G401 (cell line): ENCODE measurements around the gene BRD1. TPM values are rescaled to one million over a fixed set of nuclear protein-coding genes. Genes with fewer than 3 reads are reported as not detected.
A peak's percentile ranks its signal among the peaks of the same experiment; 100 is the strongest.
"Not testable (repeated sequence)": the region's sequence is repeated elsewhere in the genome, so short reads cannot be mapped to it uniquely, and the experiment has no call there.

Experiments
- DNase-seq: peaks from one replicate; pipeline ENCODE4 v3.0.0-alpha.2; 2015; ENCODE audit warnings: low spot score
- in situ Hi-C: cut with HindIII; loops from 2 replicates; pipeline ENCODE4 v1.10.0; 2016; ENCODE audit warnings: low sequenced_read_pairs, mixed read lengths
- total RNA-seq: library from RNA; depleted of rRNA; stranded (reverse); fragments of >200 nt; shearing (Covaris generic); gene quantifications from 2 replicates; pipeline ENCODE4 v1.2.3, GENCODE V29; 2014

Gene BRD1
- total RNA-seq, 1 experiment from 2014 or later = 27.5 TPM

DNA sequence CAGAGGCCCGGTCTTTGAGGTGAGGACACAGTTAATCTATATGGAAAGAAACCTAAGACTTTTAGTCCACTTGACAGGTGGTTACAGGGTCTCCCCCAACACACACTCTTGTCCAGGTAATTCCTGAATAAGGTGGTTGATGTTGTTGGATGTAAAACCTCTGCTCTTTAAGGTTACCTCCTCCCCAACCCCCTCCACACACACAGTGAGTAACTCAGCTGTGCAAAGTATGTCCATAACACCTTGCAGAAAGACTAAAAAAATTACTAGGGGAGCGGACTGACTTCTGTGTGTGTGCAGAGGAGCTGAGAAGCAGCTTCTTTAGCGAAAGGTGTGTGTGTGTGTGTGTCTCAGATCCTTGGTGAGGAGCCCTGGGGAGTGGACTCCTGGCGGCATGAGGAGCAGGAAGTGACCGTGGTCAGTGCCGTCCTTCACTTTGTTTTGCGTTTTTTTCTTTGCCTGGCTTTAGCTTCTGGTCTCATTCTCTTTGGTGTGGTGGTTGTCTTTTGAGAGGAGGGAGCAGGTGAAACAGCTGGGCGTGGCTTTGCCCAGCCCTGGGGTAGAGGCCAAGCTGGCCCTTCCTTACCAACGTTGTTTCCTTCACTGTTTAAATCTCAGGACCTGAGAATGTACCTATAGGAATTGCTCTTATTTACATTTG, 27.7 kb upstream of the BRD1 start:
- in situ Hi-C loops = no loop called here
- peak; percentile 22 for DNase-seq

- DNase-seq = peak; percentile 33
- in situ Hi-C loops = no loop called here
Observed at GRCh38 chr22:49853981-49854831, 26.5 kb upstream of the BRD1 start.

GRCh38 chr22:49852898-49853894, 25.5 kb upstream of the BRD1 start, which contains the start of gene ZBED4:
Gene ZBED4 (plus strand): TSS chr22:49853844. CDS start chr22:49883663, 29,819 bp downstream.
- in situ Hi-C loops = no loop called here
- DNase-seq = peak; percentile 95

DNA sequence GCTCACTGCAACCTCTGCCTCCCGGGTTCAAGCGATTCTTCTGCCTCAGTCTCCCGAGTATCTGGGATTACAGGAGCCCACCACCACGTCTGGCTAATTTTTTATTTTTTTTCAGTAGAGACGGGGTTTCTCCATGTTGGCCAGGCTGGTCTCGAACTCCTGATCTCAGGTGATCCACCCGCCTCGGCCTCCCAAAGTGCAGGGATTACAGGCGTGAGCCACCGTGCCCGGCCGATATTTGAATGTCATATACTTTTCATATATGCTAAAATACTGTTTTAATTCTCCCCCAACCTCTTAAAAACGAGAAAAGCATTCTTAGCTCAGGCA, 24.9 kb upstream of the BRD1 start:
- DNase-seq, in situ Hi-C loops: not testable (repeated sequence)

- in situ Hi-C loops = no loop called here
Observed at GRCh38 chr22:49850959-49851802, 23.5 kb upstream of the BRD1 start.

GRCh38 chr22:49850021-49850911, 22.6 kb upstream of the BRD1 start:
- in situ Hi-C loops = no loop called here
- DNase-seq = no peak

More at GRCh38 chr22:49850959-49851802, 23.5 kb upstream of the BRD1 start:
- no peak for DNase-seq

GRCh38 chr22:49849161-49850020, 21.7 kb upstream of the BRD1 start:
- no peak for DNase-seq
- in situ Hi-C loops = no loop called here

- DNase-seq = no peak
- in situ Hi-C loops = no loop called here
Observed at GRCh38 chr22:49848690-49849160, 21.1 kb upstream of the BRD1 start.

DNA sequence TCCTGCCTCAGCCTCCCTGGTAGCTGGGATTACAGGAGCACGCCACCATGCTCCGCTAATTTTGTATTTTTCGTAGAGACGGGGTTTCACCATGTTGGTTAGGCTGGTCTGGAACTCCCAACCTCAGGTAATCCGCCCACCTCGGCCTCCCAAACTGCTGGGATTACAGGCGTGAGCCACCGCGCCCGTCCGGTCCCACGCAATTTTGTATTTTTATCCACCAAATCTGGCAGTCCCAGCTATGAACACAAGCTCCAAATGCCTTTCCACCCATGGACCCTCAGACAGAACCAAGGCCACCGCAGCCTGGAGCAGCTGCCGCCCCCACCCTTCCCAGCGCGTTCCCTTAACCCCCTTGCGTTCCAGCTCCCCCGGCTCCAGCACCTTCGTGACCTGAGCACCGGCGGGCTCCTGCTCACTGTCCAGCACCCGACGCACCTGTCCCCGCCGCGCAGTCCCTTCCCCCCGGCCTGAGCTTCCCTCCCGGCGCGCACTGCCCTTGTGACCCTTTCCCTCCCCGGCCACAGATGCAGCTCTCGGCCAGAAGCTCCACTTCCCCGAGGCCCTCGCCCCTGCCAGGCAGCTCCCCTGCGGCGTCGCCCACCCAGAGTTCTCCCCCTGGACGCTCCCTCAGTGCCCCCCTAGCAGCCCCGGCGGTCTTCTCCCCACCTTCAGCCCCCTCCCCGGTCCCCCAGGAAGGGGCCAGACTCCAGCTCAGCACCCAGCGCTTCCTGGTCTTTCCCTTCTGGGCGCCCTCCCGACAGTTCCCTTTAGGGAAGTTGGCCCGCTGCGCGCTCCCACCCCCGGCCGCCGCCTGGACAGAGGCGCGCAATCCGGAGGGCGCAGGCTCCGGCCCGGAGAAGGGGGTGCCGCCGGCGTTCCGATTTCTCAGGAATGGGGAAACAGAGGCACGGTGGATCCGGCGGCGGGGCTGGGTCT, 20.3 kb upstream of the BRD1 start:
- in situ Hi-C loops = no loop called here

GRCh38 chr22:49845666-49846459, 18.2 kb upstream of the BRD1 start:
- no peak for DNase-seq

More for the DNA sequence above, 20.3 kb upstream of the BRD1 start:
- DNase-seq = no peak

DNA sequence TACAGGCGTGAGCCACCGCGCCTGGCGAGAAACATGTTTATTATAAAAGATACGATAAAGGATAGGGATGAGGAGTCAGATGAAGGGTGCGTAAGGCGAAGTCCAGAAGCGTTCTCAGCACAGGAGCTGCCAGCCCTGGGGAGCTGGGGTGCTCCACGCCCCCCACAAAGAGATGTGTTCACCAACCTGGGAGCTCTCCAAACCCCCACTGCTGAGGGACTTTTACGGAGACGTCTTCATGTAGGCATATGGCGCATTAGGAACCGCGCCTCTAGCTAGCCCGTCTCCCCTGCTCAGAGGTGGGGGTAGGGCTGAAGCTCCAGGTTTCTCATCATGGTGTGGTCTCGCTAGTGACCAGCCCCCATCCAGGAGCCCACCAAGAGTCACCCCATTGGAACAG, 17.6 kb upstream of the BRD1 start:
- in situ Hi-C loops = no loop called here
- DNase-seq = no peak

More at GRCh38 chr22:49845666-49846459, 18.2 kb upstream of the BRD1 start:
- in situ Hi-C loops = no loop called here

- in situ Hi-C loops = no loop called here
- DNase-seq = no peak
Observed at GRCh38 chr22:49838771-49839717, 11.4 kb upstream of the BRD1 start.

- in situ Hi-C loops = no loop called here
- DNase-seq = no peak
Observed at GRCh38 chr22:49833340-49834007, 5.8 kb upstream of the BRD1 start.
